HepG2 (cell line): ENCODE measurements around the gene ASTN2.

ENCODE experiments used
- ARNT2 ChIP-seq: sonication (generic); formaldehyde crosslinking; IDR thresholded peaks from 2 replicates; pipeline ENCODE4 v1.8.0; 2022; ENCODE audit warnings: mild to moderate bottlenecking, low read depth, missing genetic modification reagents, moderate library complexity
- CTCF ChIP-seq: sonication (generic); formaldehyde crosslinking; IDR thresholded peaks from 2 replicates; pipeline ENCODE4 v1.5.0; 2020; ENCODE audit warnings: mild to moderate bottlenecking, missing genetic modification reagents, moderate library complexity
- JUND ChIP-seq: sonication (generic); formaldehyde crosslinking; IDR thresholded peaks from 2 replicates; pipeline ENCODE4 v1.8.0; 2022; ENCODE audit warnings: mild to moderate bottlenecking, missing genetic modification reagents
- POLR2AphosphoS5 ChIP-seq: IDR thresholded peaks from 2 replicates; pipeline ENCODE4 v1.6.1; 2012; ENCODE audit warnings: low read depth, low read length
- STAT6 ChIP-seq: sonication (generic); formaldehyde crosslinking; IDR thresholded peaks from 2 replicates; pipeline ENCODE4 v1.4.0; 2020; ENCODE audit warnings: missing genetic modification reagents, mild to moderate bottlenecking, borderline replicate concordance
- TEAD2 ChIP-seq: sonication (generic); formaldehyde crosslinking; IDR thresholded peaks from 2 replicates; pipeline ENCODE4 v1.9.0; 2021; ENCODE audit warnings: missing genetic modification reagents

GRCh38 chr9:116671605-116672004, 743.3 kb downstream of the ASTN2 start:
- TF ChIP-seq STAT6 (CRISPR knock-in tag) (no peak), ARNT2 (CRISPR knock-in tag) (no peak), JUND (CRISPR knock-in tag) (no peak), POLR2AphosphoS5 (no peak), CTCF (CRISPR knock-in tag) (no peak), TEAD2 (no peak)
